ENCODE measurements around the gene DUS2.
A peak's percentile ranks its signal among the peaks of the same experiment; 100 is the strongest.
"Not testable (repeated sequence)": the region's sequence is repeated elsewhere in the genome, so short reads cannot be mapped to it uniquely, and the experiment has no call there.

DUS2 gene

DNA sequence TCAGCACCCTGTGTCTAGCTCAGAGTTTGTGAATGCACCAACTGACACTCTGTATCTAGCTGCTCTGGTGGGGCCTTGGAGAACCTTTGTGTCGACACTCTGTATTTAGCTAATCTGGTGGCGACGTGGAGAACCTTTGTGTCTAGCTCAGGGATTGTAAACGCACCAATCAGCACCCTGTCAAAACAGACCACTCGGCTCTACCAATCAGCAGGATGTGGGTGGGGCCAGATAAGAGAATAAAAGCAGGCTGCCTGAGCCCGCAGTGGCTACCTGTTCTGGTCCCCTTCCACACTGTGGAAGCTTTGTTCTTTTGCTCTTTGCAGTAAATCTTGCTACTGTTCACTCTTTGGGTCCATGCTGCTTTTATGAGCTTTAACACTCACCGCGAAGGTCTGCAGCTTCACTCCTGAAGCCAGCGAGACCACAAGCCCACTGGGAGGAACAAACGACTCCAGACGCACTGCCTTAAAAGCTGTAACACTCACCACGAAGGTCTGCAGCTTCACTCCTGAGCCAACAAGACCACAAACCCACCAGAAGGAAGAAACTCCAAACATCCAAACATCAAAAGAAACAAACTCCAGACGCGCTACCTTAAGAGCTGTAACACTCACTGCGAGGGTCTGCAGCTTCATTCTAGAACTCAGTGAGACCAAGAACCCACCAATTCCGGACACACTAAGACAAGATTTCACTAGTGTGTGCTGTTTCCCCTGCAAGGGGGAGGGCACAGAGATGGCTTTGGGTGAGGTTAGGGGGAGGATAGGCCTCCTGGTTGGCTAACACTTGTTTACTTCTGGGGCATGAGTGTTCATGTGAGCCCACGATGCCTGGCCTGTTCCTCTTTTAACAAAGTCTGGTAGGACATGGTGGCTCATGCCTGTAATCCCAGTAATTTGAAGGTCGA is 24.1 kb upstream of the DUS2 start, which contains the start of gene DPEP2:
DPEP2 (minus strand) TSS at position 706 of the 910 bp plus-strand sequence. CDS start 6,272 bp downstream, outside the sequence.
- not testable (repeated sequence) for DNase-seq (ENCODE audit: low read depth)

GRCh38 chr16:67999985-68000384 is 23.1 kb upstream of the DUS2 start:
- no peak for DNase-seq (ENCODE audit: low read depth)

DNA sequence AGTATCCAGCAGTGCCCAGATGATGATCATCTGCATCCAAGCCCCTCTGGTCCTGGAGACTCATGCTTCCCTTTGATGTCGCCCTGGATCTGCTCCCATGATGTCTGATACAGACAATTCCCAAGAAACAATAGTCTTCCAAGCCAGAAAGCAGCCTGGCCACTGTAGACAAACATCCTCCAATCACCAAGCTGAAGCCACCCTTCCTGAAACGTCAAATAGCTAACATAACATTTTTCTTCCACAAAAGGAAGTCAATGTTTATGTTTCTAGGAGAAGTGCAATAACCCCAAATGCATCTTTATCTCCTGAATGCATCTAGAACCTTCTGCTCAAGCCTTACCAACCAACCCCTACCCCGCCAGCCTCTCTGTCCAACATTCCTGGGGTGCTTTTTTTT is 22.6 kb upstream of the DUS2 start:
- DNase-seq (ENCODE audit: low read depth), result no peak

DNA sequence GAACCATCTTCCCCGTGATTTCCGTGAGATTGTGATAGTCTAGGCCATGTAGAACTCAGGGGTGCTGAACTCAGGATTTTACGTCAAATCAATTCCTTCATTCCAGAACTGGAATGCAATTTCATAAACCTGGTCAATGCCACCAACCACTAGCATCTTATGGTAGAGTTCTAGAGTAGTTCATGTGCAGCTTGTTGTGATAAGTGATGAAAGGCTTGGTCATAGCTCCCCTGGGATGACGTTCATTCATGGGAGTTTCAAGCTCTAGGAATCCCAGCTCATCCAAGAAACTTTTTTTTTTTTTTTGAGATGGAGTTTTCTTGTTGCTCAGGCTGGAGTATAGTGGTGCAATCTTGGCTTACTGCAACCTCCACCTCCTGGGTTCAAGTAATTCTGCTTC is 20.1 kb upstream of the DUS2 start:
- no peak for DNase-seq (ENCODE audit: low read depth)

DNA sequence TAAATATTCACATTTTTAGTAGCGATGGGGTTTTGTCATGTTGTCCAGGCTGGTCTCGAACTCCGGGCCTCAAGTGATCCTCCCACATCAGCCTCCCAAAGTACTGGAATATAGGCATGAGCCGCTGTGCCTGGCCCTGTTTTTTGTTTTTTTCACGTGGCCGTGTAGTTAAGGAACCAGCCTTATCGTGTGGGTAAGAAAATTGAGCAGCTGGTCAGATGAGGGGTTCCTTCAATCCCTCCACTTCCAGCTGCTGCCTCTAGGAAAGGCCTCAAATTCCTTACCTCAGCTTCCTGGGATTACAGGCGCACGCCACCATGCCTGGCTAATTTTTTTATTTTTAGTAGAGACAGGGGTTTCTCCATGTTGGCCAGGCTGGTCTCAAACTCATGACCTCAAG is 17.9 kb upstream of the DUS2 start:
- no peak for DNase-seq (ENCODE audit: low read depth)

DNA sequence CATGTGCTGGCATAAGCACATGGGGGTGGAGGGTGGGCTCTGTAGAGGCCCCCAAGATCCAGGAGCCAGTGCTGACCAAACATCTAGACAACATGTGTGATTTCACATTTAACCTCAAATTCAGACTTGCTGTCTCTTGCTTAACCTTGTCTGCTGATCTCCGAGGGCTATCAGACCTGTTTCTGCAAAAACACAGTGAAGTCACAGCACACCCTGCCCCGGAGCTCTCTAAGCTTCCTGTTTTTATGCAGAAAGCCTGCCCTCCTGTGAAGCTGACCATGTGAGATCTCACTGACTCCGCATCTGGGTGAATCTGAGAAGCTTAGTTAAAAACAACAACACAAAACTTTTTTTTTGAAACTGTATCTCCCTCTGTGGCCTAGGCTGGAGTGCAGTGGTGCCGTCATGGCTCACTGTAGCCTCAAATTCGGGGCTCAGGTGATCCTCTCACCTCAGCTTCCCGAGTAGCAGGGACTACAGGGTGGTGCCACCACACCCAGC is 17.2 kb upstream of the DUS2 start:
- no peak for DNase-seq (ENCODE audit: low read depth)

- DNase-seq (ENCODE audit: low read depth), result no peak
Observed at GRCh38 chr16:68009157-68009735, 13.8 kb upstream of the DUS2 start.

DNA sequence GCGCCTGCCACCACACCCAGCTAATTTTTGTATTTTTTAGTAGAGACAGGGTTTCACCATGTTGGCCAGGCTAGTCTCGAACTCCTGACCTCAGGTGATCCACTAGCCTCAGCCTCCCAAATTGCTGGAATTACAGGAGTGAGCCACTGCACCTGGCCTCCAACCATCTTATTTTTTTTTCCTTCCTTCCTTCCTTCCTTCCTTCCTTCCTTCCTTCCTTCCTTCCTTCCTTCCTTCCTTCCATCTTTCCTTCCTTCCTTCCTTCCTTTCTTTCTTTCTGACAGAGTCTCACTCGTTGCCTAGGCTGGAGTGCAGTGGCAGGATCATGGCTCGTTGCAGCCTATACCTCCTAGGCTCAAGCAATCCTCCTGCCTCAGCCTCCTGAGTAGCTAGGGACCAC is 13.2 kb upstream of the DUS2 start:
- DNase-seq (ENCODE audit: low read depth), result not testable (repeated sequence)

DNA sequence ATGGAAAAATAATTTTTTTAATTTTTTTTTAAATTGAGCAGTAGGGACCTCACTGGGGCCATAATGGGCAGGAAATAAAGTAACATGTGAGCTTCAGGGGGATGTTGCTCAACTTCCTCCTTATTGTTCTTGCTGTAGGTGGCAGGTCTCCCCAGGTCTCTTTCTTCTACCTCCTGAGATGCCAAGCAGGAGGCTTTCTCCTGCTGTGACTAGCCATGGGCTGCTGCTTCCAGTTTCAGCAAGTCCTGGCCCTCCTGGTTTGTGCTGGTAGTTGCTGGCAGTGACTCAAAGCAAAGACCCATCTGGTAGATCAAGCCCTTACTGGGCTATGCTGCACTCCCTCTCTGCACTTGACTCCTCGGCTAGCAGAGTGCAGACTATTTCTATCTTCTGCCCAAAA is 9.6 kb upstream of the DUS2 start:
- no peak for DNase-seq (ENCODE audit: low read depth)

- DNase-seq (ENCODE audit: low read depth), result no peak
Observed at GRCh38 chr16:68015681-68016080, 7.4 kb upstream of the DUS2 start, which contains the start of gene DPEP2NB. Gene DPEP2NB, minus strand, starts transcription at chr16:68015911. Its CDS starts 141 bp downstream, at chr16:68015770.

GRCh38 chr16:68019167-68019680 is 3.9 kb upstream of the DUS2 start:
- no peak for DNase-seq (ENCODE audit: low read depth)

DNA sequence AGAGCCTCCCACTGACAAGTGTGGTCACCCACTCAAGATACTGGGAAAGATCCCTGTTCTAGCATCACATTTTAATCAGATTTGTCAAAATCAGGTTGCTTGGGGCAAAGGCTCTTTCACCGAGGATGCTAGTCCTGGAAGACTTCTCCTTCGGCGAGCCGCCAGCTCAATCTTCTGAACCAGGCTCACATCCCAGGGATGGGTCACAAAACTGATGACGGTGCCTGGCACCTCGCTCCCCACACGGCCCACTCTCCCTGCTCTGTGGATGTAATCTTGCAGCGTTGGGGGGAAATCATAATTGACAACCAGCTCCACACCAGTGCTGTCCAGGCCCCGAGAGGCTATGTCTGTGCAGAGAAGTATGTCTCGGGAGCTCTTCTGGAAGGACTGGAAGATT is 1.6 kb upstream of the DUS2 start:
- DNase-seq (ENCODE audit: low read depth), result no peak

- DNase-seq (ENCODE audit: low read depth), result no peak
Observed at GRCh38 chr16:68022278-68022727, 781 bp upstream of the DUS2 start.

- no peak for DNase-seq (ENCODE audit: low read depth)
Observed at GRCh38 chr16:68028996-68029395, 5.9 kb downstream of the DUS2 start.

DNA sequence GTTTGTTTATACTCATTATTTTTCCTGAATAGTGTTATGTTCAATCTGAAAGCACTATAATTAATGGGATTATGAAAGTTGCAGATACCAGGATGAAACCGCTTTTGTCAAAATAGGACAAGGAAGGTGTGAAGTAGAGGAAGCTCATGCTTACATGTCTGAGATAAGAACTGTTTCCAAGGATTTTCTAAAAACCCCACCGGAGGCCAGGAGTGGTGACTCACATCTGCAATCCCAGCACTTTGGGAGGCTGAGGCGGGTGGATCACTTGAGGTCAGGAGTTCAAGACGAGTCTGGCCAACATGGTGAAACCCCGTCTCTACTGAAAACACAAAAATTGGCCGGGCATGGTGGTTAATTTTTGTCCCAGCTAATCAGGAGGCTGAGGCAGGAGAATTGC is 7.0 kb downstream of the DUS2 start:
- DNase-seq (ENCODE audit: low read depth), result not testable (repeated sequence)

DNA sequence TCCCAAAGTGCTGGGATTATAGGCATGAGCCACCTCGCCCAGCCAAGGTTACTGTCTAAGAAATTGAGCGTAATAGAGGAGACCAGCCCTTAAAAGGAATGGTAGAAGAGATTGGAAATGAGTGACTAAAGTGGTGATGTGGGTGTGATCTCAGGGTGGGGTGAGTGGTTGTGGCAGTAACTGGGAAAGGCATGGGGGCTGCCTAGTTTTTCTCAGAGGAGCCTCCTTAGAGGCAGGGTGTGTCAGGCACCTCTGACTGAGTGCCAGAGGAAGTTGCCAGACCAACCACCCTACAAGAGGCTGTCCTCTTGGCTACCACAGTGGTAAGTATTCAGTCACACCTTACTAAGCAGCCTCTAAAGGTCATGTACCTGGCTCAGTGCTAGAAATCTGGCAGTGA is 8.9 kb downstream of the DUS2 start:
- DNase-seq (ENCODE audit: low read depth), result no peak

- no peak for DNase-seq (ENCODE audit: low read depth)
Observed at GRCh38 chr16:68033101-68033500, 10.0 kb downstream of the DUS2 start.

DNA sequence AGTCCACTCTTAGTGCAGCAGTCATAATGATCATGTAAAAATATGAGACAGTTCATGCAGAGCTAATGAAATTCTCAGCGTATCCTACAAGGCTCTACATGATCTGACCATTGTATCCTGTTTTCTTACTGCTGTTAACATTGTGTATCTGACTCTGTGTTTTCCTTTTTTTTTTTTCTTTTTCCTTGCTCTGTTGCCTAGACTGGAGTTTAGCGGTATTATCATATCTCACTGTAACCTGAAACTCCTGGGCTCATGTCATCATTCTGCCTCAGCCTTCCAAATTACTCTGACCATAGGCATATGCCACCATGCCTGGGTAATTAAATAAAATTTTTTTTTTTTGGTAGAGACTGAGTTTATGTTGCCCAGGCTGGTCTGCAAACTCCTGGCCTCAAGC is 12.1 kb downstream of the DUS2 start:
- no peak for DNase-seq (ENCODE audit: low read depth)

- DNase-seq (ENCODE audit: low read depth), result no peak
Observed at GRCh38 chr16:68037841-68038597, 14.9 kb downstream of the DUS2 start.

DNA sequence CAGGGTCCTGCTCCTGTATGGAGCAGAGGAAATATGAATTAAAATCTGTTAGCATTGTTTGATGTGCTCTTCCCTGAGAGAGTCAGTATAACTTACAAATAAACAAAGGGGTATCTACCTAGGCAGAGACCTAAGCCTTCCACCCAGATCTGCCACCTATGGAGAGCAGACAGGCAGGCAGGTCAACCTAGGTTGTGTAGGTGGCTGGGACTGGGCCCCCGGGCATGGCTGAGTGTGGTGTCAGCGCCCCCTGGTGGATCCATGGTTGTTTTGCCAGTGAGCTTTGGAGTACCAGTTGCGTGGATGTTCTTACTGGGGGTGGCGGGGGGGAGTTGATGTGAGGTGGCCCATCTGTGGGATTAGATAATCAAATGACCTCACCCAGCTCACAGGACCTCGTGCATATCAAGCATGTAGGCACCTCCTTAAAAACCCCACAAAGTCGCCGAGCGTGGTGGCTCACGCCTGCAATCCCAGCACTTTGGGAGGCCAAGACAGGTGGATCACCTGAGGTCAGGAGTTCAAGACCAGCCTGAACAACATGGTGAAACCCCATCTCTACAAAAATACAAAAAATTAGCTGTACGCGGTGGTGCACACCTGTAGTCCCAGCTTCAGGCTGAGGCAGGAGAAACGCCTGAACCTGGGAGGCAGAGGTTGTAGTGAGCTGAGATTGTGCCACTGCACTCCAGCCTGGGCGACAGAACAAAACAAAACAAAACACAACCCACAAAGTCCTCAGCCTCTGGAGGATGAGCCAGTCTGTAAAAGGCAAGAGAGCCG is 17.6 kb downstream of the DUS2 start:
- DNase-seq (ENCODE audit: low read depth), result peak; percentile 83

DNA sequence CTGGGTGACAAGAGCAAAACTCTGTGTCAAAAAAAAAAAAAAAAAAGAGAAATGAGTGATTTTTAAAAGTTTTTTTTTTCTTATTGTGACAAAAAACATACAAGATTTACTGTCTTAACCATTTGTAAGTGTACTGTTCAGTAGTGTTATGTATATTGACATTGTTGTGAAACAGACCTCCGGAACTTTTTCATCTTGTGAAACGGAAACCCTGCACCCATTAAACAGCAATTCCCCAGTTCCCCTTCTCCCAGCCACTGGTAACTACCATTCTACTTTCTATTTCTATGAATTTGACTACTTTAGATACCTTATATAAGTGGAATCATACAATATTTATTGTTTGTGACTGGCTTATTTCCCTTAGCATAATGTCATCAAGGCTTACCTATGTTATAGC is 18.7 kb downstream of the DUS2 start:
- no peak for DNase-seq (ENCODE audit: low read depth)
